ENCODE measurements around the gene EPHA5.

DNA sequence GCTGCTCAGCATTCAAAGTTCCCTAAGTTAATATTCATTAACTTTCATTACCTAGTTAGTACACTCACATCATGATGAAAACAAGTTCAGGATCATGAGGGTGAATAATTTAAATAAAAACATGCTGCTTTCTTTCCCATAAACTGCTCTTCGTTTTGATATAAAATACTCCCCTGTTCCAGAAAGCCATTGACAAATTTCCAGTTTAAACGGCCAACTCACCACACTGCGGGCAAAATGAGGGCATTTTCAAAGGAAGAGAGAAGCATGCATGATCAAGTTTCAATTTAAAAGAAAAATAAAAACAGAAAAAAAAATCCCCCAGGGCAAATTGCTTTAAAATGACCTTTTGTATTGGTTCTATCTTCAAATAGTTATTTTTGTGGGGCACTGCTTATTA is 69.6 kb downstream of the EPHA5 start:
- TF ChIP-seq, protein P1, sequence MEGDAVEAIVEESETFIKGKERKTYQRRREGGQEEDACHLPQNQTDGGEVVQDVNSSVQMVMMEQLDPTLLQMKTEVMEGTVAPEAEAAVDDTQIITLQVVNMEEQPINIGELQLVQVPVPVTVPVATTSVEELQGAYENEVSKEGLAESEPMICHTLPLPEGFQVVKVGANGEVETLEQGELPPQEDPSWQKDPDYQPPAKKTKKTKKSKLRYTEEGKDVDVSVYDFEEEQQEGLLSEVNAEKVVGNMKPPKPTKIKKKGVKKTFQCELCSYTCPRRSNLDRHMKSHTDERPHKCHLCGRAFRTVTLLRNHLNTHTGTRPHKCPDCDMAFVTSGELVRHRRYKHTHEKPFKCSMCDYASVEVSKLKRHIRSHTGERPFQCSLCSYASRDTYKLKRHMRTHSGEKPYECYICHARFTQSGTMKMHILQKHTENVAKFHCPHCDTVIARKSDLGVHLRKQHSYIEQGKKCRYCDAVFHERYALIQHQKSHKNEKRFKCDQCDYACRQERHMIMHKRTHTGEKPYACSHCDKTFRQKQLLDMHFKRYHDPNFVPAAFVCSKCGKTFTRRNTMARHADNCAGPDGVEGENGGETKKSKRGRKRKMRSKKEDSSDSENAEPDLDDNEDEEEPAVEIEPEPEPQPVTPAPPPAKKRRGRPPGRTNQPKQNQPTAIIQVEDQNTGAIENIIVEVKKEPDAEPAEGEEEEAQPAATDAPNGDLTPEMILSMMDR (IDR thresholded peaks at IDR 0.05): no peak
- no peak for TF ChIP-seq POLR2A (IDR thresholded peaks at IDR 0.05)

Measured in vagina (tissue), 2 donors.